Stimulated activated CD8-positive, alpha-beta memory T cell treated with anti-CD3 and anti-CD28 coated beads, Interleukin-15, amount 100 ng/mL, for 4 hours (primary cell): ENCODE measurements around the gene TMEM94.
"Not testable (repeated sequence)": the region's sequence is repeated elsewhere in the genome, so short reads cannot be mapped to it uniquely, and the experiment has no call there.

Source experiments
- DNase-seq, 2 donors: peaks; one replicate each; pipeline ENCODE4 v3.0.0-alpha.2; 2020; ENCODE audit warnings: low read depth in 2 of 2

Gene TMEM94

GRCh38 chr17:75456417-75457046, at the start of gene TMEM94:
TMEM94 (plus strand) TSS chr17:75456635; CDS start chr17:75471906, 15,271 bp downstream.
- DNase-seq = peak; percentile 72 to 87

DNA sequence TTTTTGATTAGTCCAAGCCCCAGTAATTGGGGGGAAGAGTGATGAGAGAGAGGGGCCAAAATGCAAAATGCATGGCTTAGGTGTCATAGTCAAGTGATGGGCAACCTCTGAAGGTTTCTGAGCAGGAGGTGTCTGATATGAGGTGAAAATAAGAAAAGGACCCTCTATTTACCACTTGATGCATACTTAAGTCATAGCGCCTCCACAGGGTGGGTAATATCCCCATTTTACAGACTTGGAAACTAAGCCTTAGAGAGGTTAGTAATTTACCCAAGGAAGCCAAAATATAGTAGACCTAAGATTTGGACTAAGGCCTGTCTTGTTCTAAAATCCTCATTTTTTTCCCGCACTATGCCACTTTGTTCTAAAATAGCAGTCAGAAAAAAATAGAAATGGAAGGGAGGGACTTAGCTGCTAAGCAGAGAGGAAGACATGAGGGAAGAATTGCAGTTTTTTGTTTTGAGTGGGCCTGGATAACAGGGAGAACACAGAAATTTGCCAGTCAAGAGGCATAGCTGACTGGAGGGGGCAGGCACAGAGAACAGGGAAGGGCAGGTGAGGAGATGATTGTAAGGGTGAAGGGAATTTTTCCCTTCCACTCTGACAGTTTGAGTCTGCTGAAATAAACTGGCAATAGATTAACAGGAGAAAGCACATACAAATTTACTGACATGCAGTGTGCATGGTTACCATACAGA, 48.6 kb upstream of the TMEM94 start:
- no peak for DNase-seq

GRCh38 chr17:75410141-75410540, 46.3 kb upstream of the TMEM94 start:
- no peak for DNase-seq

GRCh38 chr17:75411328-75412067, 44.9 kb upstream of the TMEM94 start:
- DNase-seq = no peak

DNA sequence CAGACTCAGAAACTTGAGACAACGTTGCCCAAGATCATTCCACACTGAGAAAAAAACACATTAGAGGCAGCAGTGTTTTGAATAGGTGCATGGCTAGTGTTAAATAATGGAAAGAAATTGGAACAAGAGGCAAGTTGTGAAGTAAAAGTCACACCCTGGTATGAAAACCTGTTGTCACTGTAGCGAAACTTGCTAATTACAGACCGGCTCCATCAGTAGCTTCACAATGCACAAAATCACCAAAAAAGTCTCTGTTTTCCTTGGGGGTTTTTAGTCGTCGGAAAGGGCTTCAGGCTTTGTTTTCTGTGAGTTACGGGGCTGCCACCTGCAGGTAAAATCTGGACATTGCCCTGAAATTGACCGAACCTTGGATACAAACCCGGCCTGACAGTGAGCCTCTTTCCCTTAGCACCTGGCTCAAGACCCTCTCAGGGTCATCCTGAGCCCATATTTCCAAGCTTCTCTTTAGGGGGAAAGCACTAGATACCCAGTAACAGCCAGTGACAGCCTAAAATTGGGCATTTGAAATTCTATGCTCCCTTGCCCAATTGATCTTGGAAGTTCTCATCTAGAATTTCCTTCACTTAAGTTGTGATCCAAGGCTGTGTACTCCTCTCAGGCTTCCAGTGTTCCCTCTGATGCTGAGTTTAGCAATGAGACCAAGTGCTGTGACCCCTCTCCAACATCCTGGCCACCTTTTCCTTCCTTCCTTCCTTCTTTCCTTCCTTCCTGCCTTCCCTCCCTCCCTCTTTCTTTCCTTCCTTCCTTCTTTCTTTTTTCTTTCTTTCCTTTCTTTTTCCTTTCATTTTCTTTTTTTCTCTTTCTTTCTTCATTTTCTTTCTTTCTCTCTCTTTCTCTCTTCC, 43.7 kb upstream of the TMEM94 start:
- peak; percentile 39 to 45 for DNase-seq

- no peak for DNase-seq
These were observed 41.9 kb upstream of the TMEM94 start for GRCh38 chr17:75414488-75414887.

- no peak for DNase-seq
These were observed 40.4 kb upstream of the TMEM94 start for GRCh38 chr17:75416006-75416405.

DNA sequence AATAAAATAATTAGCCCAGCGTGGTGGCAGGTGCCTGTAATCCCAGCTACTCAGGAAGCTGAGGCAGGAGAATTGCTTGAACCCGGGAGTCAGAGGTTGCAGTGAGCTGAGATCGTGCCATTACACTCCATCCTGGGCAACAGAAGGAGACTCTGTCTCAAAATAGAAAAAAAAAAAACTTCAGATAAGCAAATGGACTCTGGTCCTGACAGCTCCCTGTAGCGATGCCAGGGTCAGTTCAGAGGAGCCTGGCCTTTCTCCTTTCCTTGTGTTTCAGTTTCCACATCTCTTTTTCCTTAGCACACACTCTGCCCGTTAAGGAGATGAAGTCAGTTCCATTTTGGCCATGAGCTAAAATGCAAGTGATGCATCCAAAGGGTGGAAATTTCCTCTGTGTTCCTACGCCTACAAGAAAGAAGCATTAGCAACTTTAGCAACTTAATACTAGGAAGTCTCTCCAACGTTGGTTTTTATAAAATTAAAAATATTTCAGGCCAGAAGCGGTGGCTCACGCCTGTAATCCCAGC, 39.3 kb upstream of the TMEM94 start:
- no peak for DNase-seq

- DNase-seq = no peak
These were observed 37.9 kb upstream of the TMEM94 start for GRCh38 chr17:75418531-75418930.

DNA sequence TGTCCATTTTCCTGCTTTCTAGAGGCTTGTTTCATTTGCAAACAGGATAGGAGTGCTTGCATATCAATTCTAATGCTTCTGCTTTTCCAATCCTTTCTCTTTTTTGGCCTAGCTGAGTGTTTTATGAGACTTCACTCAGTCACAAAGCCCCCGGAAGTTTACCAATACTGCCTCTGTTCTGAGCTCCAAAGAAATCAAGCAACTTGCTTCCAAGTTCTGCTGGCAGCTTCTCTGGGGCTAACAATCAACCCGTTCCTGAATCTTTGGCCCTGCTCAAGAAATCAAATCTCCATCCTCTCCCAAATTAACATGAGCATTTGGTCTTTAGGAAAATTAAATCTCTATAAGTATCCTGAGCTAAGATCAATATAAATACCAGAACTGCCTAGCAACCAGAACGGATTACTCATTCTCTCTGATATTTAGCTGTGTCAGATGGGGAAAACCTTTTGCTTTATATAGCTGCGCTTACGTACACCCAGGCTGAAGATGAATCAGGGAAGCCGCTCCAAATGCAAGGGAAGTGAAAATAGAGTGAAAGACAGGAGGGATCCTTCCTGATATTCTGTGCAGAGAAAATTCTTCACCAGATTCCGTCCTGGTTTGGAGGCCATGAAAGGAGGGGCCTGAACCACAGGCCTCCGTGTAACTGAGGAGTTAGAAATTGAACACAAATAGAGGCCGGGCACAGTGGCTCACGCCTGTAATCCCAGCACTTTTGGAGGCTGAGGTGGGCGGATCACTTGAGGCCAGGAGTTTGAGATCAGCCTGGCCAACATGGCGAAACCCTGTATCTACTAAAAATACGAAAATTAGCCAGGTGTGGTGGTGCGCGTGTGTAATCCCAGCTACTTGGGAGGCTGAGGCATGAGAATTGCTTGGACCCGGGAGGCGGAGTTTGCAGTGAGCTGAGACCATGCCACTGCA, 27.6 kb upstream of the TMEM94 start:
- no peak for DNase-seq

DNA sequence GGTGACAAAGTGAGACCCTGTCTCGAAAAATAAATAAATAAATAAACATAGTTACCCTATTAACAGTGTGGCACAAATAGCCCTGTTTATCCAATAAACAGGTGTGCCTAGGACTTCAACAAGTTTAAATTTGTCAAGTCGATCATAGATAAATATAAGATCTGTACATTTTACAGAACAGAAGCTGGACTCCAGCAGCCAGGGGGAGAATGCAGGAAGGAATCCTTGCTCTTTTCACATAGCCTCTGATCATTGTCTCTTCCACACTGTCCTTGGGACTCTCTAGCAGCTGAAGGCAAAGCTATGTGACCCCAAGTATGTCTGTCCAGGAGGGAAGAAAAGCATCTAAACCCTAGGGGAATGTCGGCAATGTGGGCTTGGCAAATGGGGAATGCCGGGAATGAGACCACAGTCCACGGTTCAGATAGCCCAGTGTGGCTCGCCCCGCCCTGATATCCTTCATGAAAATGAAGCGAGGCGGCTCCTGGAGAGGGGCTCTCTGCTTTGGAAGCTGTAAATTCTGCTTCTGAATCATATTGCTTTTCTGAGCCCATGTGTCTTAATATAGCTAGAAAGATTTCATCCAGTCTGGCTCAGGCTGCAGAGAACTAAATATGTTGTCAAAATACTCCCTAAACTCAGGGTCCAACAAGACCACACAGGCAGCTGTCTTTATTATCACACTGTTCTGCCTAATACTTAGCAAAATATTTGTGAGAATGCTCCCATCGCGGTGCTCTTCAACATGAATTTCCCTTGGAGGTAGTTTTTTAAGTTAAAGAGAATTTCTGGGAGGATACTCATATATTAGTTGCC, 26.1 kb upstream of the TMEM94 start:
- DNase-seq = no peak

DNA sequence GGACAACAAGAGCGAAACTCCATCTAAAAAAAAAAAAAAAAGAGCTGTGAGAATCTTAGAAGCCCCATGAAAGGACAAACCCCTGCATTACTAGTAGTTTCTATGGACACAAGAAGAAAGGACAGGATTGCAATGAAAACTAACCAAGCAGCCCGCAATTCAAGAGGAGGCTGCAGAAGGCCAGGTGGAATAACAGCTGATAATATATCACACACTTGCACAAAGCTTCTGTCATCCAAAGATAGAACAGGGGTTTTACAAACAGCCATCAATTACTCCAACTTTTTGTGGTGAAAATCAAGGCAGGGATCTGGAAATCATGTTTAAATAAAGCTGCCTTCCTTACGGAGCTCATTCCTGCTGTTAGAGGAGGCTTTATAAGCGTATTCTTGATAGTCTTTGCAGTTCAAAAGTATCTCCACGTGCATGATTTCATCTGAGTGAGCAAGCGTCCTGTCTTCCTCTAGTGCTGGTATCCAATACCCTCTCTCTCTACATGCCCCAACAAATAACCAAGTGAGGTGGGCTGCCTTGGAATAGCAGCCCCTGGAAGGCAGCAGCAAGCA, 23.1 kb upstream of the TMEM94 start:
- no peak for DNase-seq

GRCh38 chr17:75434433-75434832, 22.0 kb upstream of the TMEM94 start:
- not testable (repeated sequence) for DNase-seq

- DNase-seq = not testable (repeated sequence)
These were observed 19.0 kb upstream of the TMEM94 start for GRCh38 chr17:75437404-75437803.

DNA sequence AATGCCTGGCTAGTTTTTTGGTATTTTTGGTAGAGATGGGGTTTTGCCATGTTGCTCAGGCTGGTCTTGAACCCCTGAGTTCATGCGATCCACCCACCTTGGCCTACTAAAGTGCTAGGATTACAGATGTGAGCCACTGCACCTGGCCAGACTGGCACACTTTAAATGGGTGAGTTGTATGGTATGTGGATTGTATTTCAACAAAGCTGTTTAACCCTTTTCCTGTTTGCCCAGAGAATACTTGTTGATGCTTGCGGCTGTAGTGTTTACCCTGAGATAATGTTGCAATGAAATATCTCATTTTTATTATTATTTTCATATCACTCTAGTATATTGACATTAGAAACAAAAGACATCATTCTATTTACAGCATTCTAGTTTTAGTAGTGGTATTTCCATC, 17.1 kb upstream of the TMEM94 start:
- no peak for DNase-seq

DNA sequence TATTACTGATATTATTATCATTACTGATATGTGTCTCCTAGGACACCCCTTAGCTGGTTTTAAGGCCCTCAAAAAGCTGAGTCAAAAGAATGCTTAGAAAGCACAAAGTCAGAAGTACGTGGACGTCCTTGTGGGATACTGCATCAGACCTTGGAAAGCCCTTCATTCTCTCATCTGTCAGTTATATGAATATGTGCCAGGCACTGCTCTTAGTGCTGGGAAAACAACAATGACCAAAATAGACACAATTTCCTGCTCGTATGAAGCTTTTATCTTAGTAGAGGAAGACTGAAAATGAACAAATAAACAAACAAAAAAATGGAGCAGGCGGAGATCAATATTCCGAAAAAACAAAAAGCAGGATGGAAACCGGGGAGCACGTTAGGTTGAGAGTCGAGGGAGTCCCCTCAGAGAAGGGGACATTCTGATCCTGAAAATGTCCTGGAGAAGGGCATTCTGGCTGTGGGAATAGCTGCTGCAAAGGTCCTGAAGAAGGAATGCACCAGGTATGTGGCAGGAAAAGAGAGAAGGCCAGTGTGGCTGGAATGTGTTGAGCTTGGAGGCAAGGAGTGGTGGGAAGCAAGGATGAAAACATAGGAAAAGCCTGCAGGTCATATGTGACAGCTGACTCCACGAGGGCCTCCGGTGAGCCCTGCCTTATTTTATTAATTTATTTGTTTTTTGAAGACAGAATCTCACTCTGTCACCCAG, 15.5 kb upstream of the TMEM94 start:
- DNase-seq = no peak

DNA sequence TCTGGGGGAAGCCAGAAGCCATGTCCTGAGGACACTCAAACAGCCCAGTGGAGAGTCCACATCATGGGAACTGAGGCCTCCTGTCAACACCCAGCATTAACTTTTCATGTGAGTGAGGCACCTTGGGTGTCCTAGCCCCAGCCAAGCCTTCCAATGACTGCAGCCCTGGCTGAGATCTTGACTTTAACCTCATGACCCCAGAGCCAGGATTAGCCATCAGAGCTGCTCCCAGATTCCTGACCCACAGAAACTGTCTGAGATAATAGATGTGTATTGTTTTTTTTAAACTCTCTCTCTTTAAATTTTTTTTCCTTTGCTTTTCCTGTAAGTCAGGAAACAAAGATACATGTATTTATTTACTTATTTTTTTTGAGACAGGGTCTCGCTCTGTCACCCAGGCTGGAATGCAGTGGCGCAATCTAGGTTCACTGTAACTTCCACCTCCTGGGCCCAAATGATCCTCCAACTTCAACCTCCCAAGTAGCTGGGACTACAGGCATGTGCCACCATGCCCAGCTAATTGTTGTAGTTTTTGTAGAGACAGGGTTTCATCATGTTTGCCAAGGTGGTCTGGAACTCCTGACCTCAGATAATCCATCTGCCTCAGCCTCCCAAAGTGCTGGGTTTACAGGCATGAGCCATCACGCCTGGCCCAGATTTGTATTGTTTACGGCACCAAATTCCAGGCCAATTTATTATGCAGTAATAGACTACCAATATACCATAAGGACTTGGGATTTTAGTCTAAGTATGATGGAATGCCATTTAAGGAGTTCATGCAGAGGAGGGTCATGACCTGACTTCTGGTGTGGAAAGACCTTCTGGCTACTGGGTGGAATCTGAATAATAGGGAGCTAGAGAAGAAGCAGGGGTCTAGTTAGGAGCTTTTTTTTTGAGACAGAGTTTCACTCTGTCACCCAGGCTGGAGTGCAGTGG, 14.0 kb upstream of the TMEM94 start:
- no peak for DNase-seq

GRCh38 chr17:75445296-75445695, 11.1 kb upstream of the TMEM94 start:
- DNase-seq = no peak
